Nephron progenitor cell (in vitro differentiated cells): ENCODE results near the gene SYNCRIP.
A peak's percentile ranks its signal among the peaks of the same experiment; 100 is the strongest.

ENCODE experiments used
- DNase-seq: peaks from one replicate; pipeline ENCODE4 v3.0.0; 2021
- H3K27ac Mint-ChIP-seq: 2 replicates; pipeline ENCODE4 v1.8.0; 2021; ENCODE audit warnings: mild to moderate bottlenecking, moderate library complexity, mixed read lengths
- H3K27me3 Mint-ChIP-seq: 2 replicates; pipeline ENCODE4 v1.8.0; 2021; ENCODE audit warnings: mild to moderate bottlenecking, low read depth, mixed read lengths; ENCODE audit not compliant: poor library complexity
- H3K36me3 Mint-ChIP-seq: 2 replicates; pipeline ENCODE4 v1.8.0; 2021; ENCODE audit warnings: low read depth, mixed read lengths
- H3K4me1 Mint-ChIP-seq: 2 replicates; pipeline ENCODE4 v1.8.0; 2021; ENCODE audit warnings: mixed read lengths
- H3K4me3 Mint-ChIP-seq: 2 replicates; pipeline ENCODE4 v1.8.0; 2021; ENCODE audit warnings: mild to moderate bottlenecking, moderate library complexity, mixed read lengths
- H3K9me3 Mint-ChIP-seq: 2 replicates; pipeline ENCODE4 v1.8.0; 2021; ENCODE audit warnings: mild to moderate bottlenecking, moderate library complexity, mixed read lengths
- TF ChIP-seq, protein P1 (sequence below): fragments of 200-600 bp; sonication (generic); IDR thresholded peaks from 2 replicates; pipeline ENCODE4 v1.5.0; 2021; ENCODE audit warnings: antibody characterized with exemption

The SYNCRIP gene

DNA sequence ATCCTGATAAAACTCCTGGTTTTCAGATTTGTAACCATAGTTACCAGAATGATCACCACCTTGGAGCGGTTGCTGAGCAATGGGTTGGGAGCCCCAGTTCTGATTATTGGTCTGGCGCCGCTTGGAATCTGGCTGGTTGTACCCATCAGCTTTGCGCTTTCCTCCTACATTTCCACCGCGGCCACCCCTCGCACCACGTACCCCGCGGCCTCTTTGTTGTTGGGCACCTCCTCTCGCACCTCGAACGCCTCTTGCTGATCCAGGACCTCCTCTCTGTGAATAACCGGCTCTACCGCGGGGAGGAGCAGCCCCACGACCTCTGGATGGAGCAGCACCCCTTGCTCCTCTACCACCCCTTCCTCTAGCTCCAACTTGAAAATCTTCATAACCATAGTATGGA, 27.9 kb downstream of the SYNCRIP start:
- H3K9me3 Mint-ChIP-seq: no peaks in the 10 kb centered on the region
- H3K27me3 Mint-ChIP-seq: no peaks in the 10 kb centered on the region
- H3K36me3 Mint-ChIP-seq: peaks cover 71% of the 10 kb centered on the region
- H3K27ac Mint-ChIP-seq: peak overlapping the region; percentile 91
- DNase-seq: no peak
- H3K4me3 Mint-ChIP-seq: no peak overlapping the region
- H3K4me1 Mint-ChIP-seq: no peaks in the 10 kb centered on the region
- TF ChIP-seq, protein P1, sequence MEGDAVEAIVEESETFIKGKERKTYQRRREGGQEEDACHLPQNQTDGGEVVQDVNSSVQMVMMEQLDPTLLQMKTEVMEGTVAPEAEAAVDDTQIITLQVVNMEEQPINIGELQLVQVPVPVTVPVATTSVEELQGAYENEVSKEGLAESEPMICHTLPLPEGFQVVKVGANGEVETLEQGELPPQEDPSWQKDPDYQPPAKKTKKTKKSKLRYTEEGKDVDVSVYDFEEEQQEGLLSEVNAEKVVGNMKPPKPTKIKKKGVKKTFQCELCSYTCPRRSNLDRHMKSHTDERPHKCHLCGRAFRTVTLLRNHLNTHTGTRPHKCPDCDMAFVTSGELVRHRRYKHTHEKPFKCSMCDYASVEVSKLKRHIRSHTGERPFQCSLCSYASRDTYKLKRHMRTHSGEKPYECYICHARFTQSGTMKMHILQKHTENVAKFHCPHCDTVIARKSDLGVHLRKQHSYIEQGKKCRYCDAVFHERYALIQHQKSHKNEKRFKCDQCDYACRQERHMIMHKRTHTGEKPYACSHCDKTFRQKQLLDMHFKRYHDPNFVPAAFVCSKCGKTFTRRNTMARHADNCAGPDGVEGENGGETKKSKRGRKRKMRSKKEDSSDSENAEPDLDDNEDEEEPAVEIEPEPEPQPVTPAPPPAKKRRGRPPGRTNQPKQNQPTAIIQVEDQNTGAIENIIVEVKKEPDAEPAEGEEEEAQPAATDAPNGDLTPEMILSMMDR: no peak

DNA sequence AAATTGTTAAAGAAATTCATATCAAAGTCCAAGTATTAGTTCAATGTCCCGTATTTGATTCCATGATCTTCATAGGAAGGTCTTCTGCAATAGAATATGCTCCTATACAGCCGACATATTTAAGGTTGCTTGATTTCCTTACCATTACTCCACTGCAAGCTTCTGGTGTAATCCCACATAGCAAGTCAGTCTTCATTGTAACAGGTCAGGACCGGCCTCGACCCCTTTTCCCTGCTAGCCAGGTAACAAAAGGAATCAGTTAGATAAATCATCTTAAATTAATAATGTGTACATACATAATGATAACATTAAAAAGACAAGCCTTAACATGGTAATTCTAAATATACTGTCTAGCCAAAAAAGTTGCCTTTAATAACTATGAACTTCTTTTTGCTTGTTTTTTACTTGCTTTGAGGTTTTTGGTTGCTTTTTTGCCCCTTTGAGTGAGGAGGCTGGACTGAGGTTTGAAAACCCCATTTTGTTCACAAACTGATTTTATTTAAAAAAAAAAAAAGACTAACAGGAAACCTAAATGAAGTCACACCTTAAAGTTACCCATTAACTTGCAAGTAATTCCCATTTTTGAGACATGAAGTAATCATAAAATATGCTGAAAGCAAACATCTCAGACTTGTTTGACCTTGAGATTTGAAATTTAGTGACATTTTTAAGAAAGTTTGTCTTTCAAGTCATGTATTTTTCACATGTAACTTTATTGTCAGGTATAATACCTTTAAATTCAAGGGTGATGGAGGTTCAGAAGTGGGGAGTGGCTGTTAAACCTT, 29.8 kb downstream of the SYNCRIP start:
- H3K4me3 Mint-ChIP-seq: no peak overlapping the region
- no peak overlapping the region for H3K27ac Mint-ChIP-seq

DNA sequence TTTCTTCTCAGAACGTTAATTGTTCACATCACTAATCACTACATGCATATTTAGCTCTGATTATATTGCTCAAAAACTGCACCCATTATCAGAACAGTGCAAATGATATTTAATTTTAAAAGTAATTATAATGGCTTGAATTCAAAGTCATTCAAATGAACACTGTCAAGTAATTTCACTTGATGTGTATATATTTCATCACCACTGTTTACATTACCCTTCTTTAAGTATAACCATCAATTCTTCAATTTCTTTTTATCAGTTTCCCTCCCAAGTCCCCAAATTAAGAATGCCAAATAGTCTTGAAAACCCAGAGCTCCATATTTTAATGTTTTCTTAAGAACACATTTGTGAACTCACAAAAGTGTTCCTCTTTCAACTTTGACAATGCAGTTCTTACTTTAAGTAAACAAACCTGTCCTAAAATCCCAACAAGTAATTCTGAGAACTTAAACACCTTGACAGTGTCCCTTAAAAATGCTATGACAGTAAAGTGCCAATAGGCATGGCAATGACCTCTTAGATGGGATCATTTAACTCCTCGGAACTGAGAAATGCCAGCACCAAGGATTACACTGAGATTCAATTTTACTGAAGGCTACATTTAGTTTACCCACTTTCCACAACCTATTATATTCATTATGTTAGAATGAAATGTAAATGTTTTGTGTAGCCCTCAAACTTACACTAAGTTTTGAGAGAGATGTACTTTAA, 32.3 kb downstream of the SYNCRIP start:
- Mint-ChIP-seq H3K4me3 (no peak overlapping the region), H3K4me1 (peaks cover 5% of the 10 kb centered on the region), H3K27ac (no peak overlapping the region), H3K36me3 (peaks cover 31% of the 10 kb centered on the region), H3K27me3 (no peaks in the 10 kb centered on the region), H3K9me3 (no peaks in the 10 kb centered on the region)
- TF ChIP-seq, protein P1: no peak
- no peak for DNase-seq

More for the DNA sequence above, 29.8 kb downstream of the SYNCRIP start:
- TF ChIP-seq, protein P1: no peak
- H3K27me3 Mint-ChIP-seq: no peaks in the 10 kb centered on the region
- H3K9me3 Mint-ChIP-seq: no peaks in the 10 kb centered on the region
- DNase-seq: no peak
- H3K4me1 Mint-ChIP-seq: no peaks in the 10 kb centered on the region
- H3K36me3 Mint-ChIP-seq: peaks cover 53% of the 10 kb centered on the region

DNA sequence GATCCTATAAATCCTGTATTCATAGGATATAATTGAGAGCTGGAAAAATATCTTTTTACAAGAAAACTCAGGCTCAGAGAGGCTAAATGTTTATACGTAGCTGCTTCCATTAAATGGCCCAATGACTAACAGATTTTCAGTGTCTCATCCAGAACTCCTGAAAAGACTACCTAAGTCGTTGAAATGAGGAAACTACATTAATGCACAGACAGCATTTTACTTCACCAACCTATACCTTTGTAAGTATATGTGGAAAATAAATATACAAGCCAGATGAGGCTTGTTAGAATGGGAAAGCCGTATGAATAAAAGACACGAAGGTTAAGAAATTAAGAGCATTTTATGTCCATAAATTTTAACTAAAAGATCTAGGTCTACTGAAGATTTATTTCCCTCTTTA, 40.6 kb downstream of the SYNCRIP start:
- peaks cover 29% of the 10 kb centered on the region for H3K4me1 Mint-ChIP-seq
- no peak overlapping the region for H3K27ac Mint-ChIP-seq
- peaks cover 4% of the 10 kb centered on the region for H3K27me3 Mint-ChIP-seq
- H3K4me3 Mint-ChIP-seq: no peak overlapping the region
- H3K9me3 Mint-ChIP-seq: no peaks in the 10 kb centered on the region
- DNase-seq: no peak
- TF ChIP-seq, protein P1: no peak
- H3K36me3 Mint-ChIP-seq: no peaks in the 10 kb centered on the region

DNA sequence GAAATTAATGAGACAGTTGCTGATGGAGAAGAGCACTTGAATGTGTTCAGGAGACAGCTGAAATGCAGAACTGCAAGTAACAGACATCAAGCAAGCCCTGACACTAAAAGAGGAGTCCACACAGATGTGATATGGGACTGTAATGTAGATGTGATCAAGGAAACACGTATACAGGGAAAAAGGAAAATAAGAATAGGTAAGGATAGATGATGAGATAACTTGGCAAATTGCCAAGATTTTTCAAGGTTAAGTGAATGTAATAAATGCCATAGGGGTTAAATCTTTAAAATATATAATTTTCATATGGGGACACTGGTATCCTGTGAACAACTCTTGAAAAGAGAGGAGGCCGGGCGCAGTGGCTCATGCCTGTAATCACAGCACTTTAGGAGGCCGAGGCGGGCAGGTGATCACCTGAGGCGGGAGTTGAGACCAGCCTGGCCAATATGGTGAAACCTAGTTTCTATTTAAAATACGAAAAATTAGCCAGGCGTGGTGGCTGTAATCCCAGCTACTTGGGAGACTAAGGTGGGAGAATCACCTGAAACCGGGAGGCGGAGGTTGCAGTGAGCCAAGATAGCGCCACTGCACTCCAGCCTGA, 41.9 kb downstream of the SYNCRIP start:
- no peak overlapping the region for H3K4me3 Mint-ChIP-seq
- TF ChIP-seq, protein P1: no peak
- no peaks in the 10 kb centered on the region for H3K9me3 Mint-ChIP-seq
- H3K27me3 Mint-ChIP-seq: peaks cover 7% of the 10 kb centered on the region
- H3K4me1 Mint-ChIP-seq: peaks cover 28% of the 10 kb centered on the region
- H3K36me3 Mint-ChIP-seq: no peaks in the 10 kb centered on the region
- H3K27ac Mint-ChIP-seq: peak overlapping the region; percentile 44
- no peak for DNase-seq
